Measurements from ENCODE around the gene FOXO3B.
"Not testable (repeated sequence)": the region's sequence is repeated elsewhere in the genome, so short reads cannot be mapped to it uniquely, and the experiment has no call there.

DNA sequence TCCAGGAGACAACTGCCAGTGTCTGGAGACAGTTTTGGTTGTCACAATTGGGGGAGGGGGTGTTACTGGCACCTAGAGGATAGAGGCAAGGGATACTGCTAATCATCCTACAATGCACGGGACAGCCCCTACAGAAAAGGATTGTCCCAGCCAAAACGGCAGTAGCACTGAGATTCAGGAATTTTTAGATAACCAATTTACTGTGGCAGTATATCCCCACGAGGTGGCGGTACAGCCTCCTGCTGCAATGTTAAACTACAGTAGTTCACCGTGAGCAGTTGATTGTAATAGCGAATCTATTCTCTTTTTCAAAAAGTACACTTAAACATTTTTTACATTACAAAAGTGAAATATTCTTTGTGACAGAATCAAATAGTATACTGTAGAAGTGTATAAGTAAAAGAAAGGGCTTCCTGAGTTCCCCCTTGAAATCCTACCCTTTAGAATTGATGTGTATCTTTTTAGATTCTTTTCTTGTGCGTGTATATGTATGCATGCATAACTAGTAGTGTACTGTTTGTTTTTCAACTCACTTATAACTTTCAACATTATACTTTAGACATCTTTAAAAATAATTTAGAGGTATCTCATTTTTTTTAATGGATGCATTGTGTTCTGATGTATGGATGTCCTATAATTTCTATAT is 30.4 kb upstream of the FOXO3B start:
- TF ChIP-seq, protein P1, sequence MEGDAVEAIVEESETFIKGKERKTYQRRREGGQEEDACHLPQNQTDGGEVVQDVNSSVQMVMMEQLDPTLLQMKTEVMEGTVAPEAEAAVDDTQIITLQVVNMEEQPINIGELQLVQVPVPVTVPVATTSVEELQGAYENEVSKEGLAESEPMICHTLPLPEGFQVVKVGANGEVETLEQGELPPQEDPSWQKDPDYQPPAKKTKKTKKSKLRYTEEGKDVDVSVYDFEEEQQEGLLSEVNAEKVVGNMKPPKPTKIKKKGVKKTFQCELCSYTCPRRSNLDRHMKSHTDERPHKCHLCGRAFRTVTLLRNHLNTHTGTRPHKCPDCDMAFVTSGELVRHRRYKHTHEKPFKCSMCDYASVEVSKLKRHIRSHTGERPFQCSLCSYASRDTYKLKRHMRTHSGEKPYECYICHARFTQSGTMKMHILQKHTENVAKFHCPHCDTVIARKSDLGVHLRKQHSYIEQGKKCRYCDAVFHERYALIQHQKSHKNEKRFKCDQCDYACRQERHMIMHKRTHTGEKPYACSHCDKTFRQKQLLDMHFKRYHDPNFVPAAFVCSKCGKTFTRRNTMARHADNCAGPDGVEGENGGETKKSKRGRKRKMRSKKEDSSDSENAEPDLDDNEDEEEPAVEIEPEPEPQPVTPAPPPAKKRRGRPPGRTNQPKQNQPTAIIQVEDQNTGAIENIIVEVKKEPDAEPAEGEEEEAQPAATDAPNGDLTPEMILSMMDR (IDR thresholded peaks at IDR 0.05): peak; percentile 14 to 33 (median 22)
- TF ChIP-seq POLR2A (IDR thresholded peaks at IDR 0.05): not testable (repeated sequence)
